Measurements from ENCODE around the gene GTPBP1. TPM values are rescaled to one million over a fixed set of nuclear protein-coding genes. Genes with fewer than 3 reads are reported as not detected.

The GTPBP1 gene
- total and polyA plus RNA-seq, 2 of the 13 experiments (the other 11 are each of a cell fraction or from before 2014, with no cell fraction given), result 22.3 to 27.0 TPM

GRCh38 chr22:38656256-38657044 lies 49.3 kb upstream of the GTPBP1 start, which contains the start of the genes CBY1 and FAM227A (continued):
- no peak for TF ChIP-seq AFF4 (CRISPR knock-in tag; IDR thresholded peaks at IDR 0.05)
- no peak for TF ChIP-seq ZNF766 (CRISPR knock-in tag; IDR thresholded peaks at IDR 0.05; ENCODE audit: borderline replicate concordance)
- TF ChIP-seq JUNB (CRISPR knock-in tag; IDR thresholded peaks at IDR 0.05; ENCODE audit: borderline replicate concordance), result no peak
- TF ChIP-seq ZNF740 (CRISPR knock-in tag; IDR thresholded peaks at IDR 0.05), result no peak
- no peak for TF ChIP-seq ELF3 (CRISPR knock-in tag; IDR thresholded peaks at IDR 0.05)
- no peak for TF ChIP-seq NR1H2 (CRISPR knock-in tag; IDR thresholded peaks at IDR 0.05; ENCODE audit: borderline replicate concordance, low read depth)
- peak; percentile 67; the same call in 1 of the 2 replicates for TF ChIP-seq TAF1 (CRISPR knock-in tag; IDR thresholded peaks at IDR 0.05)
- no peak for TF ChIP-seq ZNF761 (CRISPR knock-in tag; conservative IDR thresholded peaks at IDR 0.05)
- no peak for TF ChIP-seq NCOR1 (IDR thresholded peaks at IDR 0.05; ENCODE audit: borderline replicate concordance, low read length)
- TF ChIP-seq SCMH1 (CRISPR knock-in tag; IDR thresholded peaks at IDR 0.05; ENCODE audit: borderline replicate concordance), result no peak
- TF ChIP-seq ZBTB8A (CRISPR knock-in tag; IDR thresholded peaks at IDR 0.05; ENCODE audit: borderline replicate concordance, low read depth), result no peak
- no peak for TF ChIP-seq ZNF770 (CRISPR knock-in tag; IDR thresholded peaks at IDR 0.05)
- TF ChIP-seq CCAR2 (optimal IDR thresholded peaks at IDR 0.05; ENCODE audit: low read depth, low read length), result no peak
- no peak for TF ChIP-seq CREB1 (IDR thresholded peaks at IDR 0.05)
- no peak for TF ChIP-seq CREB1 (CRISPR knock-in tag; IDR thresholded peaks at IDR 0.05)
- TF ChIP-seq ZNF337 (CRISPR knock-in tag; IDR thresholded peaks at IDR 0.05; ENCODE audit: borderline replicate concordance, low read depth), result peak; percentile 67; the same call in 1 of the 2 replicates
- TF ChIP-seq KDM6A (CRISPR knock-in tag; IDR thresholded peaks at IDR 0.05; ENCODE audit: low read depth), result no peak
- TF ChIP-seq NR0B2 (CRISPR knock-in tag; IDR thresholded peaks at IDR 0.05), result no peak
- peak; percentile 21; the same call in 1 of the 2 replicates for TF ChIP-seq TARDBP (CRISPR knock-in tag; IDR thresholded peaks at IDR 0.05)
- no peak for TF ChIP-seq ZSCAN31 (CRISPR knock-in tag; IDR thresholded peaks at IDR 0.05; ENCODE audit: low read depth)
- no peak; the same call in 1 of the 2 replicates for TF ChIP-seq BCL3 (CRISPR knock-in tag; IDR thresholded peaks at IDR 0.05)
- TF ChIP-seq WIZ (CRISPR knock-in tag; IDR thresholded peaks at IDR 0.05), result no peak
